Panc1 (cell line): ENCODE measurements around the gene FAM174B. TPM values are rescaled to one million over a fixed set of nuclear protein-coding genes. Genes with fewer than 3 reads are reported as not detected.

ENCODE experiments used
- ATAC-seq: fragments of 200-7000 bp; cut with Tn5 transposase; 2 replicates; pipeline ENCODE4 v1.9.1; 2020; ENCODE audit warnings: mild to moderate bottlenecking, moderate library complexity
- BruUV-seq: library from RNA; stranded (reverse); fragments of 400-500 nt; replicated peaks from 2 replicates; lab custom pipeline; 2021; lab: Mats Ljungman, UMichigan
- CTCF ChIA-PET: fragments of 300-600 bp; sonication (Branson Sonifier 250); formaldehyde crosslinking; loops from one replicate; lab custom pipeline; 2022; ENCODE audit warnings: antibody characterized with exemption; lab: Charles Lee
- POLR2A ChIA-PET: fragments of 300-600 bp; sonication (Branson Sonifier 250); formaldehyde crosslinking; loops from one replicate; lab custom pipeline; 2022; ENCODE audit warnings: antibody characterized with exemption; lab: Charles Lee
- DNase-seq: peaks from one replicate; pipeline ENCODE4 v3.0.0-alpha.2; 2010; ENCODE audit warnings: low read depth, low spot score
- H3K27ac ChIP-seq: 2 replicates; pipeline ENCODE4 v1.5.1; 2011; ENCODE audit warnings: mild to moderate bottlenecking, low read length, inconsistent platforms
- H3K27me3 ChIP-seq: fragments of 200-500 bp; sonication (Bioruptor generic); 2 replicates; pipeline ENCODE4 v1.6.0; 2014; ENCODE audit warnings: low read length, inconsistent platforms; ENCODE audit not compliant: control insufficient read depth, insufficient read depth
- H3K36me3 ChIP-seq: fragments of 200-500 bp; sonication (Bioruptor generic); 2 replicates; pipeline ENCODE4 v1.5.1; 2014; ENCODE audit warnings: inconsistent platforms, mild to moderate bottlenecking, low read length, moderate library complexity; ENCODE audit not compliant: control insufficient read depth, insufficient read depth
- H3K4me1 ChIP-seq: 2 replicates; pipeline ENCODE4 v1.5.1; 2011; ENCODE audit warnings: inconsistent platforms, mild to moderate bottlenecking, low read length, moderate library complexity; ENCODE audit not compliant: control insufficient read depth, insufficient read depth
- H3K4me3 ChIP-seq, 2 experiments: 2 replicates each; pipeline ENCODE4 v1.5.1; 2011 to 2012; ENCODE audit warnings: low read depth in 2 of 2, low read length in 2 of 2, mild to moderate bottlenecking in 2 of 2, inconsistent platforms in 1 of 2, moderate library complexity in 1 of 2
- H3K9me3 ChIP-seq: fragments of 200-500 bp; sonication (Bioruptor generic); 2 replicates; pipeline ENCODE4 v1.5.1; 2014; ENCODE audit warnings: low read depth, mild to moderate bottlenecking, inconsistent platforms, low read length, moderate library complexity; ENCODE audit not compliant: control insufficient read depth, insufficient read depth
- POLR2AphosphoS5 ChIP-seq: IDR thresholded peaks from 2 replicates; pipeline ENCODE4 v1.6.1; 2012; ENCODE audit warnings: mild to moderate bottlenecking, low read depth, low read length, moderate library complexity
- SIN3A ChIP-seq: IDR thresholded peaks from 2 replicates; pipeline ENCODE4 v1.6.1; 2012; ENCODE audit warnings: low read depth, mild to moderate bottlenecking, low read length, moderate library complexity, borderline replicate concordance; ENCODE audit not compliant: insufficient read depth
- TCF7L2 ChIP-seq: IDR thresholded peaks from 2 replicates; pipeline ENCODE4 v1.6.1; 2011; ENCODE audit warnings: mild to moderate bottlenecking, low read depth, low read length, inconsistent platforms
- in situ Hi-C: cut with HindIII; loops from 2 replicates; pipeline ENCODE4 v1.10.0; 2016; ENCODE audit warnings: low sequenced_read_pairs, low pct_unique_long_range_greater_than_20kb
- intact Hi-C: fragments of 100-400 bp; cut with micrococcal nuclease; formaldehyde crosslinking; loops from one replicate; pipeline ENCODE4 v1.10.0; 2022; ENCODE audit not compliant: unreplicated experiment
- total RNA-seq: library from RNA; stranded (reverse); gene quantifications from one replicate; pipeline ENCODE4 v1.2.1, GENCODE V29; 2021; ENCODE audit not compliant: unreplicated experiment
- TF ChIP-seq, protein P1 (sequence below): fragments of 450-650 bp; IDR thresholded peaks from 2 replicates; pipeline ENCODE4 v1.5.1; 2017; ENCODE audit warnings: mild to moderate bottlenecking
- TF ChIP-seq, protein P2 (sequence below), 2 experiments: IDR thresholded peaks; 2 replicates each; pipeline ENCODE4 v1.6.1; 2011 to 2012; ENCODE audit warnings: low read depth in 2 of 2, control low read depth in 1 of 2, low read length in 1 of 2, mild to moderate bottlenecking in 1 of 2, moderate library complexity in 1 of 2; ENCODE audit not compliant: insufficient read depth in 1 of 2

FAM174B gene
- total RNA-seq, 1 experiment from 2014 or later = 30.7 TPM

DNA sequence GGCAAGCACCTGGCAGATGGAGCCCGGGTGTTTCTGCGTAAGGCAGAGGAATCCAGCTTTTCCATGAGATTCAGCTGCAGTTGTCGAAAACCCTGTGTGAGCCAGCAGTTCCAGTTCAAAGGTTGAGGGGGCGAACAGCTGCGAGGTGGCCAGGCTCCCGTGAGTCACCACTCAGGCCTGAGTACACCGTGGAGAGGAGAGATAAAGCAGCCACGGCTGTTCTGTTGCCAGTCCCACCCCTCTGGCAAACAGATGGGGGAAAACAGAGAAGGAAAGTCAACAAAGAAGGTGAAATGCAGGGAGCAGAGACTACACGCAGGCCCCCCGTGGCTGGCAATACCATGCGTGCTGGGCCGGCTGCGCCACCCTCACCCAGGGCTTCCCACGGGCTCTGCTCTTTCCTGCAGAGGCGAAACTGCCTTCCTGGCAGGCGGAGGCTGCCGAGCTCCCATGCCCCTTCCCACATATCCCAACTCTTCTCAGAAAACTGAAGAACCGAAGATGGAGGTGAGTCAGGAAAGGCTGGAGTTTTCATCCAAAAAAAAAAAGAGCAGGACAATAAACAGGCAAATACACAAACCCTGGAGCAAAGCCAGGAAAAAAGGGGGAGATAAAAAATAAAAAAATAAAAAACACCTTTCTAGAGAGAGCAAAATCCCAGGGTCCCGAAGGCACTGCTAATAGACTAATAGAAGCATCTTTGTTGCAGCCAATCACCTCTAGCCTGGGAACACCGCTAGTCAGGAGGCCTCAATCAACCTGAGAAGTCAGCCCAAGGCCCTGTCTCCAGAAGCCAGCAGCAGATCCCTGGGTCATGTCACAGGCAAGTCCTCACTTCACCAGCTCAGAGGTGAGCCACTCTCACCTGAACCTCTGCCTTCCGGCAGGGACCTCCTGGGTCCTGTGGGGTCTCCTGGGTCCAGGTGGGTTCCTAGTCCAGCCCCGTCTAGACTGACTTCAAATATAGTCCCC, 37.7 kb downstream of the FAM174B start:
- BruUV-seq = no TSS peak
- TF ChIP-seq, protein P1, sequence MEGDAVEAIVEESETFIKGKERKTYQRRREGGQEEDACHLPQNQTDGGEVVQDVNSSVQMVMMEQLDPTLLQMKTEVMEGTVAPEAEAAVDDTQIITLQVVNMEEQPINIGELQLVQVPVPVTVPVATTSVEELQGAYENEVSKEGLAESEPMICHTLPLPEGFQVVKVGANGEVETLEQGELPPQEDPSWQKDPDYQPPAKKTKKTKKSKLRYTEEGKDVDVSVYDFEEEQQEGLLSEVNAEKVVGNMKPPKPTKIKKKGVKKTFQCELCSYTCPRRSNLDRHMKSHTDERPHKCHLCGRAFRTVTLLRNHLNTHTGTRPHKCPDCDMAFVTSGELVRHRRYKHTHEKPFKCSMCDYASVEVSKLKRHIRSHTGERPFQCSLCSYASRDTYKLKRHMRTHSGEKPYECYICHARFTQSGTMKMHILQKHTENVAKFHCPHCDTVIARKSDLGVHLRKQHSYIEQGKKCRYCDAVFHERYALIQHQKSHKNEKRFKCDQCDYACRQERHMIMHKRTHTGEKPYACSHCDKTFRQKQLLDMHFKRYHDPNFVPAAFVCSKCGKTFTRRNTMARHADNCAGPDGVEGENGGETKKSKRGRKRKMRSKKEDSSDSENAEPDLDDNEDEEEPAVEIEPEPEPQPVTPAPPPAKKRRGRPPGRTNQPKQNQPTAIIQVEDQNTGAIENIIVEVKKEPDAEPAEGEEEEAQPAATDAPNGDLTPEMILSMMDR = no peak
- TF ChIP-seq SIN3A (no peak), TCF7L2 (no peak), POLR2AphosphoS5 (no peak)
- TF ChIP-seq, protein P2, sequence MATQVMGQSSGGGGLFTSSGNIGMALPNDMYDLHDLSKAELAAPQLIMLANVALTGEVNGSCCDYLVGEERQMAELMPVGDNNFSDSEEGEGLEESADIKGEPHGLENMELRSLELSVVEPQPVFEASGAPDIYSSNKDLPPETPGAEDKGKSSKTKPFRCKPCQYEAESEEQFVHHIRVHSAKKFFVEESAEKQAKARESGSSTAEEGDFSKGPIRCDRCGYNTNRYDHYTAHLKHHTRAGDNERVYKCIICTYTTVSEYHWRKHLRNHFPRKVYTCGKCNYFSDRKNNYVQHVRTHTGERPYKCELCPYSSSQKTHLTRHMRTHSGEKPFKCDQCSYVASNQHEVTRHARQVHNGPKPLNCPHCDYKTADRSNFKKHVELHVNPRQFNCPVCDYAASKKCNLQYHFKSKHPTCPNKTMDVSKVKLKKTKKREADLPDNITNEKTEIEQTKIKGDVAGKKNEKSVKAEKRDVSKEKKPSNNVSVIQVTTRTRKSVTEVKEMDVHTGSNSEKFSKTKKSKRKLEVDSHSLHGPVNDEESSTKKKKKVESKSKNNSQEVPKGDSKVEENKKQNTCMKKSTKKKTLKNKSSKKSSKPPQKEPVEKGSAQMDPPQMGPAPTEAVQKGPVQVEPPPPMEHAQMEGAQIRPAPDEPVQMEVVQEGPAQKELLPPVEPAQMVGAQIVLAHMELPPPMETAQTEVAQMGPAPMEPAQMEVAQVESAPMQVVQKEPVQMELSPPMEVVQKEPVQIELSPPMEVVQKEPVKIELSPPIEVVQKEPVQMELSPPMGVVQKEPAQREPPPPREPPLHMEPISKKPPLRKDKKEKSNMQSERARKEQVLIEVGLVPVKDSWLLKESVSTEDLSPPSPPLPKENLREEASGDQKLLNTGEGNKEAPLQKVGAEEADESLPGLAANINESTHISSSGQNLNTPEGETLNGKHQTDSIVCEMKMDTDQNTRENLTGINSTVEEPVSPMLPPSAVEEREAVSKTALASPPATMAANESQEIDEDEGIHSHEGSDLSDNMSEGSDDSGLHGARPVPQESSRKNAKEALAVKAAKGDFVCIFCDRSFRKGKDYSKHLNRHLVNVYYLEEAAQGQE (IDR thresholded peaks at IDR 0.05; ENCODE audit: insufficient read depth in 1 of 2, low read depth in 2 of 2, low read length in 1 of 2) = no peak
- CTCF ChIA-PET = no interaction called here
- ATAC-seq = peak; percentile 80
- Histone ChIP-seq H3K9me3 (no peaks in the 10 kb centered on the region), H3K4me3 (no peak overlapping the region), H3K4me1 (peaks cover 25% of the 10 kb centered on the region), H3K36me3 (no peaks in the 10 kb centered on the region), H3K27me3 (no peaks in the 10 kb centered on the region), H3K27ac (peak overlapping the region; percentile 73)
- DNase-seq = no peak
- in situ Hi-C loops = no loop called here
- intact Hi-C loops = loop anchor here (10.0 kb wide), 1 partner anchor 97 kb away; no protein-coding TSS in a partner anchor
- POLR2A ChIA-PET = interaction anchor here (0.6 kb wide), 1 partner anchor 306 kb away, joined by 3 read pairs; no protein-coding TSS in a partner anchor

DNA sequence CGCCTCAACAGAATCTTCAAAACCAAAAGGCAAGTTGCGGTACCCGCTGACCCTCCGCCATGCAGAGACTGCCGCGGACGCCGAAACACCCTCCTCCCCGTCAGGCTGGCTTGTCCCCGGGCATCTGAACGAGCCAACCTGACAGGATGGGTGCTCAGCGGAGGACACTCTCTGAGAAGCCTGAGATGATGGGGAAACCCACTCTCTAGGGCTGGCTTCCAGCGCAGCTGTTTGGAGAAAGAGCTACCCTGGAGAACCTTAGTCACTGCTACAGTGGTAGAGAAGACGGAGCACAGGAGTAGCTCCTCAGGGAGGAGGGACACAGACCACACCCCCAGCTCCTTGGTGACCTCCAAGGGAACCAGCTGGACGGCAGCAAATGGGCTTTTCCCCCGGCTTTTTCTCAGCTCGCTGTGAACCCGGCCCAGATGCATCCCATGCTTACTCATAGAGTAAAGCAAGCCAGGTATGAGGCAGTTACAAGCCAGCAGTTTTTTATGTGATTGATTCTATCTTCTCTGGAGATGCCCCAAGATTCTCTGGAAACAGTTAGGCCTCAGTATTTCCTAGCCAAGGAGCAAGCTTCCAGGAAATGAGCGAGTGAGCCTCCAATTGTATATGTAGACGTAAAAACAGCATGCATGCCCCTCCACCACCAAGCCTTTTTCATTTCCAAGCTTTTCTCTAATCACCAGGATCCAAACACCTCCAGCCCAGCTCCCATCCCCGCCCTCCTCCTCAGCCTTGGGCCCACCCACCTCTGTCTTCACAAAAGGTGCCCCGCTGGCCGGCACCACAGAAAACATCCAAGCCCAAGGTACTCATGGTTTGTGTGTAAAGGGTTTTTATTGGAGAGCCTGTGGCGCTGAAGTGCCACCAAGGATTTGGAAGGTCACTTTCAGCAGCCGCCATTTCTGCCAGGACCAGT, 38.7 kb downstream of the FAM174B start:
- BruUV-seq = no TSS peak
- ATAC-seq (peak; percentile 19; the same call in 1 of the 2 replicates), DNase-seq (no peak)
- no peaks in the 10 kb centered on the region for H3K9me3 ChIP-seq
- TF ChIP-seq SIN3A = no peak
- no peak for TF ChIP-seq TCF7L2
- TF ChIP-seq, protein P1 = no peak
- TF ChIP-seq, protein P2 (IDR thresholded peaks at IDR 0.05; ENCODE audit: insufficient read depth in 1 of 2, low read depth in 2 of 2, low read length in 1 of 2) = no peak
- no peak for TF ChIP-seq POLR2AphosphoS5
- H3K4me1 ChIP-seq = peaks cover 25% of the 10 kb centered on the region
- intact Hi-C loops = loop anchor here (10.0 kb wide), 1 partner anchor 98 kb away; no protein-coding TSS in a partner anchor
- H3K36me3 ChIP-seq = no peaks in the 10 kb centered on the region
- in situ Hi-C loops = no loop called here
- H3K4me3 ChIP-seq = no peak overlapping the region
- H3K27ac ChIP-seq = peak overlapping the region; percentile 71
- CTCF ChIA-PET = interaction anchor here (0.6 kb wide), 1 partner anchor 30 kb away, joined by 3 read pairs; no protein-coding TSS in a partner anchor
- POLR2A ChIA-PET = no interaction called here
- no peaks in the 10 kb centered on the region for H3K27me3 ChIP-seq
